Retinal pigment epithelial cell (primary cell): ENCODE measurements around the gene KRTAP10-5.

Experiments used
- DNase-seq: peaks from one replicate; pipeline ENCODE4 v3.0.0-alpha.2; 2010; ENCODE audit warnings: low read depth
- H3K4me3 ChIP-seq: 2 replicates; pipeline ENCODE4 v1.5.1; 2011; ENCODE audit warnings: mild to moderate bottlenecking, low read length, control low read depth, moderate library complexity
- CTCF ChIP-seq: conservative IDR thresholded peaks from 2 replicates; pipeline ENCODE4 v1.5.1; 2011; ENCODE audit warnings: low read depth, low read length, control low read depth, inconsistent platforms

The KRTAP10-5 gene

GRCh38 chr21:44583800-44584147 is 3.4 kb upstream of the KRTAP10-5 start:
- no peak for DNase-seq
- no peak overlapping the region for H3K4me3 ChIP-seq
- no peak for TF ChIP-seq CTCF

- no peak for DNase-seq
- TF ChIP-seq CTCF = no peak
- H3K4me3 ChIP-seq = no peak overlapping the region
These were observed 2.8 kb upstream of the KRTAP10-5 start for GRCh38 chr21:44583089-44583799.

- H3K4me3 ChIP-seq = no peak overlapping the region
- DNase-seq = no peak
- TF ChIP-seq CTCF = no peak
These were observed 1.7 kb upstream of the KRTAP10-5 start for GRCh38 chr21:44582055-44582454.

- H3K4me3 ChIP-seq = no peak overlapping the region
- DNase-seq = no peak
- TF ChIP-seq CTCF = no peak
These were observed 754 bp upstream of the KRTAP10-5 start for GRCh38 chr21:44581158-44581557.

GRCh38 chr21:44579833-44580144 is 615 bp downstream of the KRTAP10-5 start:
- no peak overlapping the region for H3K4me3 ChIP-seq
- TF ChIP-seq CTCF = no peak
- no peak for DNase-seq

- DNase-seq = no peak
- no peak for TF ChIP-seq CTCF
- no peak overlapping the region for H3K4me3 ChIP-seq
These were observed 1.2 kb downstream of the KRTAP10-5 start for GRCh38 chr21:44579056-44579832.
